Measurements from ENCODE around the gene MED12L. TPM values are rescaled to one million over a fixed set of nuclear protein-coding genes. Genes with fewer than 3 reads are reported as not detected.

The MED12L gene
- total RNA-seq, 1 experiment from 2014 or later = 6.4 TPM

DNA sequence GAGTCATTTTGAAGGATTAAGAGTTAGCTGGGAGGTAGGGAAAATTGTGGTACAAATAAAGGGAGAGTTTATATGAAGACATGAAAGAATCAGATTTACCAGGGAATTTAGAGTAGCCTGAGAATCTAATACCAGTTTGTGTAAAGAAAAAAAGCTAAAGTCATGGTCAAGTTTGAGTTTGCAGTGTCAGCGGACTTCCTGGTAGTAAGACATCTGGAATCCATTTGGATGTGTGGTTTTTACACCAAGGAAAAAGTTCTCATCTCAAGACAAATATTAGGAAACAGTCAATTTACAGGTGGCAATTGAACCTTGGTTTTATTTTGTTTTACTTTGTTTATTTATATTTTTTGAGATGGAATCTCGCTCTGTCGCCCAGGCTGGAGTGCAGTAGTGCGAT lies 300.6 kb downstream of the MED12L start:
- no peaks in the 10 kb centered on the region for H3K27me3 ChIP-seq (ENCODE audit: insufficient read depth, low read length)
- no peak overlapping the region for H3K4me3 ChIP-seq (replicated peaks in 1 of 2; ENCODE audit: low read depth in 1 of 2, low read length in 2 of 2)
- no peak overlapping the region for H3K4me2 ChIP-seq (ENCODE audit: low read length)
- no peak overlapping the region for H3K27ac ChIP-seq (ENCODE audit: low read depth, low read length)
- no peaks in the 10 kb centered on the region for H3K9me2 ChIP-seq (ENCODE audit: insufficient read depth)
- intact Hi-C loops (cut with micrococcal nuclease) = no loop called here
- H2AFZ ChIP-seq (ENCODE audit: low read depth, low read length, poor library complexity, severe bottlenecking) = no peak overlapping the region
- DNase-seq (ENCODE audit: low read depth, low spot score) = no peak
- TF ChIP-seq EGR1 (IDR thresholded peaks at IDR 0.05; ENCODE audit: low read depth) (no peak), JUND (IDR thresholded peaks at IDR 0.05) (no peak), TCF7L2 (IDR thresholded peaks at IDR 0.05; ENCODE audit: borderline replicate concordance, extremely low read depth, insufficient read depth, insufficient read length) (no peak), FOSL1 (IDR thresholded peaks at IDR 0.05; ENCODE audit: low read depth) (no peak), CEBPB (IDR thresholded peaks at IDR 0.05; ENCODE audit: low read depth) (no peak), EZH2phosphoT487 (IDR thresholded peaks at IDR 0.05; ENCODE audit: borderline replicate concordance) (no peak), SRF (IDR thresholded peaks at IDR 0.05; ENCODE audit: low read depth) (no peak), POLR2AphosphoS5 (IDR thresholded peaks at IDR 0.05; ENCODE audit: low read depth, low read length) (no peak), ELF1 (IDR thresholded peaks at IDR 0.05; ENCODE audit: borderline replicate concordance, low read depth) (no peak), EZH2 (IDR thresholded peaks at IDR 0.05) (no peak), RAD21 (IDR thresholded peaks at IDR 0.05; ENCODE audit: low read depth) (no peak)
- TF ChIP-seq, protein P1, sequence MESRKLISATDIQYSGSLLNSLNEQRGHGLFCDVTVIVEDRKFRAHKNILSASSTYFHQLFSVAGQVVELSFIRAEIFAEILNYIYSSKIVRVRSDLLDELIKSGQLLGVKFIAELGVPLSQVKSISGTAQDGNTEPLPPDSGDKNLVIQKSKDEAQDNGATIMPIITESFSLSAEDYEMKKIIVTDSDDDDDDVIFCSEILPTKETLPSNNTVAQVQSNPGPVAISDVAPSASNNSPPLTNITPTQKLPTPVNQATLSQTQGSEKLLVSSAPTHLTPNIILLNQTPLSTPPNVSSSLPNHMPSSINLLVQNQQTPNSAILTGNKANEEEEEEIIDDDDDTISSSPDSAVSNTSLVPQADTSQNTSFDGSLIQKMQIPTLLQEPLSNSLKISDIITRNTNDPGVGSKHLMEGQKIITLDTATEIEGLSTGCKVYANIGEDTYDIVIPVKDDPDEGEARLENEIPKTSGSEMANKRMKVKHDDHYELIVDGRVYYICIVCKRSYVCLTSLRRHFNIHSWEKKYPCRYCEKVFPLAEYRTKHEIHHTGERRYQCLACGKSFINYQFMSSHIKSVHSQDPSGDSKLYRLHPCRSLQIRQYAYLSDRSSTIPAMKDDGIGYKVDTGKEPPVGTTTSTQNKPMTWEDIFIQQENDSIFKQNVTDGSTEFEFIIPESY (IDR thresholded peaks at IDR 0.05; ENCODE audit: extremely low read depth, insufficient replicate concordance, low read length) = no peak
- TF ChIP-seq, protein P2, sequence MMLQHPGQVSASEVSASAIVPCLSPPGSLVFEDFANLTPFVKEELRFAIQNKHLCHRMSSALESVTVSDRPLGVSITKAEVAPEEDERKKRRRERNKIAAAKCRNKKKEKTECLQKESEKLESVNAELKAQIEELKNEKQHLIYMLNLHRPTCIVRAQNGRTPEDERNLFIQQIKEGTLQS (IDR thresholded peaks at IDR 0.05) = no peak
- TF ChIP-seq, protein P3, sequence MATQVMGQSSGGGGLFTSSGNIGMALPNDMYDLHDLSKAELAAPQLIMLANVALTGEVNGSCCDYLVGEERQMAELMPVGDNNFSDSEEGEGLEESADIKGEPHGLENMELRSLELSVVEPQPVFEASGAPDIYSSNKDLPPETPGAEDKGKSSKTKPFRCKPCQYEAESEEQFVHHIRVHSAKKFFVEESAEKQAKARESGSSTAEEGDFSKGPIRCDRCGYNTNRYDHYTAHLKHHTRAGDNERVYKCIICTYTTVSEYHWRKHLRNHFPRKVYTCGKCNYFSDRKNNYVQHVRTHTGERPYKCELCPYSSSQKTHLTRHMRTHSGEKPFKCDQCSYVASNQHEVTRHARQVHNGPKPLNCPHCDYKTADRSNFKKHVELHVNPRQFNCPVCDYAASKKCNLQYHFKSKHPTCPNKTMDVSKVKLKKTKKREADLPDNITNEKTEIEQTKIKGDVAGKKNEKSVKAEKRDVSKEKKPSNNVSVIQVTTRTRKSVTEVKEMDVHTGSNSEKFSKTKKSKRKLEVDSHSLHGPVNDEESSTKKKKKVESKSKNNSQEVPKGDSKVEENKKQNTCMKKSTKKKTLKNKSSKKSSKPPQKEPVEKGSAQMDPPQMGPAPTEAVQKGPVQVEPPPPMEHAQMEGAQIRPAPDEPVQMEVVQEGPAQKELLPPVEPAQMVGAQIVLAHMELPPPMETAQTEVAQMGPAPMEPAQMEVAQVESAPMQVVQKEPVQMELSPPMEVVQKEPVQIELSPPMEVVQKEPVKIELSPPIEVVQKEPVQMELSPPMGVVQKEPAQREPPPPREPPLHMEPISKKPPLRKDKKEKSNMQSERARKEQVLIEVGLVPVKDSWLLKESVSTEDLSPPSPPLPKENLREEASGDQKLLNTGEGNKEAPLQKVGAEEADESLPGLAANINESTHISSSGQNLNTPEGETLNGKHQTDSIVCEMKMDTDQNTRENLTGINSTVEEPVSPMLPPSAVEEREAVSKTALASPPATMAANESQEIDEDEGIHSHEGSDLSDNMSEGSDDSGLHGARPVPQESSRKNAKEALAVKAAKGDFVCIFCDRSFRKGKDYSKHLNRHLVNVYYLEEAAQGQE (IDR thresholded peaks at IDR 0.05; ENCODE audit: low read depth) = no peak
- TF ChIP-seq, protein P4, sequence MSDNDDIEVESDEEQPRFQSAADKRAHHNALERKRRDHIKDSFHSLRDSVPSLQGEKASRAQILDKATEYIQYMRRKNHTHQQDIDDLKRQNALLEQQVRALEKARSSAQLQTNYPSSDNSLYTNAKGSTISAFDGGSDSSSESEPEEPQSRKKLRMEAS (IDR thresholded peaks at IDR 0.05) = no peak
- no peak for ATAC-seq
- no peaks in the 10 kb centered on the region for H3K79me2 ChIP-seq (ENCODE audit: insufficient read depth, low read length)
- ChIA-PET CTCF (no interaction called here), POLR2A (no interaction called here), RAD21 (ENCODE audit: low non-redundant PET in 1 of 2, low total read pairs in 2 of 2, uncharacterized antibody in 2 of 2, unreplicated experiment in 2 of 2) (no interaction called here)
- H3K36me3 ChIP-seq (ENCODE audit: control insufficient read depth in 1 of 2, insufficient read depth in 2 of 2, low read length in 2 of 2) = no peaks in the 10 kb centered on the region
- no peaks in the 10 kb centered on the region for H3K9me3 ChIP-seq (ENCODE audit: control insufficient read depth in 1 of 2, insufficient read depth in 1 of 2, low read depth in 1 of 2, low read length in 2 of 2)
- H3K4me1 ChIP-seq (ENCODE audit: control insufficient read depth in 1 of 2, insufficient read depth in 2 of 2, low read length in 2 of 2) = no peaks in the 10 kb centered on the region
- H3K9ac ChIP-seq (ENCODE audit: low read length) = no peak overlapping the region
- H4K20me1 ChIP-seq (ENCODE audit: insufficient read depth) = no peaks in the 10 kb centered on the region
- BruUV-seq (replicated peaks) = no TSS peak
